Measurements from ENCODE around the gene SEMA5A.

SEMA5A gene

GRCh38 chr5:9545136-9545991, 511 bp downstream of the SEMA5A start:
- DNase-seq = no peak

- peak in 1 of 2 donors; percentile 38 for DNase-seq
Observed at GRCh38 chr5:9544502-9545135, 1.3 kb downstream of the SEMA5A start.

- no peak for DNase-seq
Observed at GRCh38 chr5:9544056-9544455, 1.8 kb downstream of the SEMA5A start.

- no peak for DNase-seq
Observed at GRCh38 chr5:9543311-9543920, 2.5 kb downstream of the SEMA5A start.

- no peak for DNase-seq
Observed at GRCh38 chr5:9540791-9541190, 5.1 kb downstream of the SEMA5A start.

GRCh38 chr5:9538504-9538903, 7.4 kb downstream of the SEMA5A start:
- DNase-seq = peak in 1 of 2 donors; percentile 24

- DNase-seq = no peak
Observed at GRCh38 chr5:9537223-9538141, 8.4 kb downstream of the SEMA5A start.

- no peak for DNase-seq
Observed at GRCh38 chr5:9536717-9537116, 9.2 kb downstream of the SEMA5A start.

GRCh38 chr5:9534881-9535517, 10.9 kb downstream of the SEMA5A start:
- DNase-seq = no peak

GRCh38 chr5:9533562-9534364, 12.1 kb downstream of the SEMA5A start:
- no peak for DNase-seq

- no peak for DNase-seq
Observed at GRCh38 chr5:9533096-9533495, 12.8 kb downstream of the SEMA5A start.

GRCh38 chr5:9529513-9529912, 16.4 kb downstream of the SEMA5A start:
- no peak for DNase-seq

GRCh38 chr5:9529041-9529480, 16.8 kb downstream of the SEMA5A start:
- DNase-seq = no peak

- DNase-seq = no peak
Observed at GRCh38 chr5:9524941-9525340, 20.9 kb downstream of the SEMA5A start.

GRCh38 chr5:9523090-9523823, 22.6 kb downstream of the SEMA5A start:
- DNase-seq = no peak

- DNase-seq = no peak
Observed at GRCh38 chr5:9519537-9519936, 26.3 kb downstream of the SEMA5A start.

GRCh38 chr5:9516591-9516990, 29.3 kb downstream of the SEMA5A start:
- no peak for DNase-seq

- no peak for DNase-seq
Observed at GRCh38 chr5:9515436-9515835, 30.4 kb downstream of the SEMA5A start.

- no peak for DNase-seq
Observed at GRCh38 chr5:9514968-9515367, 30.9 kb downstream of the SEMA5A start.

- no peak for DNase-seq
Observed at GRCh38 chr5:9513827-9514226, 32.0 kb downstream of the SEMA5A start.

GRCh38 chr5:9512457-9512856, 33.4 kb downstream of the SEMA5A start:
- DNase-seq = no peak

All from CD4-positive, alpha-beta T cell treated with Interferon alpha-2 for 1 hour (primary cell).